HepG2 (cell line): ENCODE measurements around the gene TRIM34. TPM values are rescaled to one million over a fixed set of nuclear protein-coding genes. Genes with fewer than 3 reads are reported as not detected.

Experiments used
- ARID2 ChIP-seq: sonication (generic); formaldehyde crosslinking; IDR thresholded peaks from 2 replicates; pipeline ENCODE4 v1.8.1; 2022; ENCODE audit warnings: mild to moderate bottlenecking, missing genetic modification reagents, borderline replicate concordance
- CSRNP1 ChIP-seq: sonication (generic); formaldehyde crosslinking; IDR thresholded peaks from 2 replicates; pipeline ENCODE4 v1.8.1; 2023; ENCODE audit warnings: mild to moderate bottlenecking, missing genetic modification reagents
- MBNL3 ChIP-seq: fragments of 250-450 bp; sonication (Bioruptor Pico); conservative IDR thresholded peaks from 2 replicates; pipeline ENCODE4 v1.8.0; 2022; ENCODE audit warnings: mild to moderate bottlenecking, inconsistent platforms
- MEF2D ChIP-seq: sonication (generic); formaldehyde crosslinking; IDR thresholded peaks from 2 replicates; pipeline ENCODE4 v1.5.1; 2020; ENCODE audit warnings: mild to moderate bottlenecking, missing genetic modification reagents
- PRDM10 ChIP-seq: sonication (generic); formaldehyde crosslinking; IDR thresholded peaks from 2 replicates; pipeline ENCODE4 v1.4.0; 2020; ENCODE audit warnings: low read depth, missing genetic modification reagents
- SAFB2 ChIP-seq: sonication (generic); formaldehyde crosslinking; IDR thresholded peaks from 2 replicates; pipeline ENCODE4 v1.5.1; 2020; ENCODE audit warnings: missing genetic modification reagents, low read depth, mild to moderate bottlenecking, borderline replicate concordance
- TAF1 ChIP-seq: sonication (generic); formaldehyde crosslinking; IDR thresholded peaks from 2 replicates; pipeline ENCODE4 v1.4.0; 2020; ENCODE audit warnings: missing genetic modification reagents
- TCF12 ChIP-seq, 2 experiments: fragments of 450-650 bp in 1 of 2; sonication (generic) in 1 of 2; formaldehyde crosslinking in 1 of 2; IDR thresholded peaks; 2 replicates each; pipeline versions ENCODE4 v1.6.1 to v1.8.0; 2017 to 2022; ENCODE audit warnings: antibody characterized with exemption in 1 of 2, mild to moderate bottlenecking in 1 of 2, missing genetic modification reagents in 1 of 2, moderate library complexity in 1 of 2
- ZNF501 ChIP-seq: sonication (generic); formaldehyde crosslinking; IDR thresholded peaks from 2 replicates; pipeline ENCODE4 v1.5.1; 2020; ENCODE audit warnings: mild to moderate bottlenecking, moderate library complexity, missing genetic modification reagents
- ZNF841 ChIP-seq: sonication (generic); formaldehyde crosslinking; IDR thresholded peaks from 2 replicates; pipeline ENCODE4 v1.8.1; 2023; ENCODE audit warnings: missing genetic modification reagents, borderline replicate concordance
- polyA plus RNA-seq, 8 experiments: library from polyadenylated mRNA; depleted of rRNA in 3 of 8; stranded (reverse) in 7 of 8; unstranded in 1 of 8; fragments of >200 nt; fragmentation: Illumina TruSeq in 4 of 8; extraction: Trizol in 4 of 8; gene quantifications; 2 replicates each; pipeline versions ENCODE4 v1.2.1 to v1.2.3, GENCODE V29; 2011 to 2016; ENCODE audit warnings: low read depth in 4 of 8, missing spikeins in 1 of 8, mixed read lengths in 1 of 8; ENCODE audit not compliant: insufficient read depth in 1 of 8
- total RNA-seq, 5 experiments: library from RNA; depleted of rRNA; stranded (reverse); fragments of >200 nt; fragmentation: Illumina TruSeq; extraction: Trizol; gene quantifications; 2 replicates each; pipeline ENCODE4 v1.2.3, GENCODE V29; 2016; ENCODE audit warnings: low read depth in 1 of 5
- TF ChIP-seq, protein P1 (sequence below): sonication (generic); formaldehyde crosslinking; IDR thresholded peaks from 2 replicates; pipeline ENCODE4 v1.4.0; 2020; ENCODE audit warnings: missing genetic modification reagents
- TF ChIP-seq, protein P2 (sequence below): sonication (generic); formaldehyde crosslinking; IDR thresholded peaks from 2 replicates; pipeline ENCODE4 v1.4.0; 2020; ENCODE audit warnings: missing genetic modification reagents, borderline replicate concordance
- TF ChIP-seq, protein P3 (sequence below), 2 experiments: sonication (generic) in 1 of 2; formaldehyde crosslinking in 1 of 2; IDR thresholded peaks; 2 replicates each; pipeline versions ENCODE4 v1.4.0 to v1.6.1; 2016 to 2020; ENCODE audit warnings: borderline replicate concordance in 1 of 2, low read depth in 1 of 2, mild to moderate bottlenecking in 1 of 2, missing genetic modification reagents in 1 of 2

Gene TRIM34
- total and polyA plus RNA-seq, 2 of the 13 experiments (the other 11 are each of a cell fraction or from before 2014, with no cell fraction given) = 0.13 to 0.42 TPM

GRCh38 chr11:5684646-5685362 lies 60.0 kb downstream of the TRIM34 start, which contains the start of gene TRIM5 (continued):
- TF ChIP-seq ARID2 (CRISPR knock-in tag) (no peak), SAFB2 (CRISPR knock-in tag) (no peak), PRDM10 (no peak), TAF1 (CRISPR knock-in tag) (peak; percentile 46; the same call in 1 of the 2 replicates), MBNL3 (CRISPR knock-in tag) (no peak), MEF2D (CRISPR knock-in tag) (0 out of 2 replicates have a peak, but pooled peaks have one; percentile 45), TCF12 (IDR thresholded peaks at IDR 0.05) (no peak), TCF12 (CRISPR knock-in tag; IDR thresholded peaks at IDR 0.05) (no peak), ZNF841 (CRISPR knock-in tag) (no peak), CSRNP1 (CRISPR knock-in tag) (no peak), ZNF501 (CRISPR knock-in tag) (peak; percentile 64; the same call in 1 of the 2 replicates)
- TF ChIP-seq, protein P1, sequence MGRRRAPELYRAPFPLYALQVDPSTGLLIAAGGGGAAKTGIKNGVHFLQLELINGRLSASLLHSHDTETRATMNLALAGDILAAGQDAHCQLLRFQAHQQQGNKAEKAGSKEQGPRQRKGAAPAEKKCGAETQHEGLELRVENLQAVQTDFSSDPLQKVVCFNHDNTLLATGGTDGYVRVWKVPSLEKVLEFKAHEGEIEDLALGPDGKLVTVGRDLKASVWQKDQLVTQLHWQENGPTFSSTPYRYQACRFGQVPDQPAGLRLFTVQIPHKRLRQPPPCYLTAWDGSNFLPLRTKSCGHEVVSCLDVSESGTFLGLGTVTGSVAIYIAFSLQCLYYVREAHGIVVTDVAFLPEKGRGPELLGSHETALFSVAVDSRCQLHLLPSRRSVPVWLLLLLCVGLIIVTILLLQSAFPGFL = no peak
- TF ChIP-seq, protein P2, sequence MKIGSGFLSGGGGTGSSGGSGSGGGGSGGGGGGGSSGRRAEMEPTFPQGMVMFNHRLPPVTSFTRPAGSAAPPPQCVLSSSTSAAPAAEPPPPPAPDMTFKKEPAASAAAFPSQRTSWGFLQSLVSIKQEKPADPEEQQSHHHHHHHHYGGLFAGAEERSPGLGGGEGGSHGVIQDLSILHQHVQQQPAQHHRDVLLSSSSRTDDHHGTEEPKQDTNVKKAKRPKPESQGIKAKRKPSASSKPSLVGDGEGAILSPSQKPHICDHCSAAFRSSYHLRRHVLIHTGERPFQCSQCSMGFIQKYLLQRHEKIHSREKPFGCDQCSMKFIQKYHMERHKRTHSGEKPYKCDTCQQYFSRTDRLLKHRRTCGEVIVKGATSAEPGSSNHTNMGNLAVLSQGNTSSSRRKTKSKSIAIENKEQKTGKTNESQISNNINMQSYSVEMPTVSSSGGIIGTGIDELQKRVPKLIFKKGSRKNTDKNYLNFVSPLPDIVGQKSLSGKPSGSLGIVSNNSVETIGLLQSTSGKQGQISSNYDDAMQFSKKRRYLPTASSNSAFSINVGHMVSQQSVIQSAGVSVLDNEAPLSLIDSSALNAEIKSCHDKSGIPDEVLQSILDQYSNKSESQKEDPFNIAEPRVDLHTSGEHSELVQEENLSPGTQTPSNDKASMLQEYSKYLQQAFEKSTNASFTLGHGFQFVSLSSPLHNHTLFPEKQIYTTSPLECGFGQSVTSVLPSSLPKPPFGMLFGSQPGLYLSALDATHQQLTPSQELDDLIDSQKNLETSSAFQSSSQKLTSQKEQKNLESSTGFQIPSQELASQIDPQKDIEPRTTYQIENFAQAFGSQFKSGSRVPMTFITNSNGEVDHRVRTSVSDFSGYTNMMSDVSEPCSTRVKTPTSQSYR = no peak
- TF ChIP-seq, protein P3, sequence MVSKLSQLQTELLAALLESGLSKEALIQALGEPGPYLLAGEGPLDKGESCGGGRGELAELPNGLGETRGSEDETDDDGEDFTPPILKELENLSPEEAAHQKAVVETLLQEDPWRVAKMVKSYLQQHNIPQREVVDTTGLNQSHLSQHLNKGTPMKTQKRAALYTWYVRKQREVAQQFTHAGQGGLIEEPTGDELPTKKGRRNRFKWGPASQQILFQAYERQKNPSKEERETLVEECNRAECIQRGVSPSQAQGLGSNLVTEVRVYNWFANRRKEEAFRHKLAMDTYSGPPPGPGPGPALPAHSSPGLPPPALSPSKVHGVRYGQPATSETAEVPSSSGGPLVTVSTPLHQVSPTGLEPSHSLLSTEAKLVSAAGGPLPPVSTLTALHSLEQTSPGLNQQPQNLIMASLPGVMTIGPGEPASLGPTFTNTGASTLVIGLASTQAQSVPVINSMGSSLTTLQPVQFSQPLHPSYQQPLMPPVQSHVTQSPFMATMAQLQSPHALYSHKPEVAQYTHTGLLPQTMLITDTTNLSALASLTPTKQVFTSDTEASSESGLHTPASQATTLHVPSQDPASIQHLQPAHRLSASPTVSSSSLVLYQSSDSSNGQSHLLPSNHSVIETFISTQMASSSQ (IDR thresholded peaks at IDR 0.05; ENCODE audit: low read depth) = no peak
- TF ChIP-seq, protein P3 (CRISPR knock-in tag; IDR thresholded peaks at IDR 0.05; ENCODE audit: borderline replicate concordance) = no peak
